Activated T-cell treated with anti-CD3 and anti-CD28 coated beads, Interleukin-2, amount 50 U/mL, for 72 hours (primary cell): ENCODE results near the gene SOCS2. TPM values are rescaled to one million over a fixed set of nuclear protein-coding genes. Genes with fewer than 3 reads are reported as not detected.
"Not testable (repeated sequence)": the region's sequence is repeated elsewhere in the genome, so short reads cannot be mapped to it uniquely, and the experiment has no call there.

Source experiments
- ATAC-seq, 2 donors: fragments of 150-1000 bp; cut with Tn5 transposase; replicated peaks in 1 of 2; 2 replicates each; pipeline ENCODE4 v1.10.0; 2021; ENCODE audit warnings: moderate library complexity in 2 of 2, mild to moderate bottlenecking in 1 of 2
- DNase-seq, 2 donors: peaks; one replicate each; pipeline ENCODE4 v3.0.0; 2021 to 2022; ENCODE audit warnings: mixed read lengths in 1 of 2
- H3K27ac Mint-ChIP-seq: one replicate; pipeline ENCODE4 v1.8.0; 2022; ENCODE audit warnings: mild to moderate bottlenecking, moderate library complexity, mixed read lengths
- H3K27me3 Mint-ChIP-seq: one replicate; pipeline ENCODE4 v1.8.0; 2022; ENCODE audit warnings: low read depth, mixed read lengths
- H3K36me3 Mint-ChIP-seq, 2 donors: one replicate each; pipeline ENCODE4 v1.8.0; 2022; ENCODE audit warnings: mixed read lengths in 2 of 2, mild to moderate bottlenecking in 1 of 2; ENCODE audit not compliant: insufficient read depth in 2 of 2
- H3K4me1 Mint-ChIP-seq: one replicate; pipeline ENCODE4 v1.8.0; 2022; ENCODE audit warnings: low read depth, mixed read lengths
- H3K4me3 Mint-ChIP-seq, 2 donors: one replicate each; pipeline ENCODE4 v1.8.0; 2022; ENCODE audit warnings: mild to moderate bottlenecking in 2 of 2, mixed read lengths in 2 of 2, moderate library complexity in 2 of 2
- H3K9me3 Mint-ChIP-seq, 2 donors: one replicate each; pipeline ENCODE4 v1.8.0; 2022; ENCODE audit warnings: mixed read lengths in 2 of 2
- total RNA-seq, 2 donors: library from RNA; stranded (reverse); gene quantifications; one replicate each; pipeline ENCODE4 v1.2.3, GENCODE V29; 2022

Gene SOCS2
- total RNA-seq, 2 donors from 2014 or later: 32.3 to 37.2 TPM

DNA sequence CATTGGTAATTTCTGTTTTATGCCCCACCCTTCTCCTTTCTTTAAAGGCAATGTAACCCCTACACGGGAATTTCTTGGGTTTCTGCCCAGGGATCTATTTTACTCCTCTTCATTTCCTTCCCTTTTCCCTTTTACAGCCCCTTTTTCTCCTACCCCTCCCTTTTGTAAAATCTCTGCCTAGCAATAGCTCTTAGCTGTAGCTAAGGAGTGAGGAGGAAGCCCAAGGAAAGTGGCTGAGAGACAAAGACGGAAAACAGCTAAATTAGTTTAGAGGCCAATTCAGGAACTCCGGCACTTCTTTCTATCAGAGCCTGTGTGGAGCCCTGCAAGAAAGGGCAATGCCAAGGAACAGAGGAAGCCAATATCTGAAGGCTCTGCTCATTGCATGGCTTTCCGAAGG, 40.3 kb downstream of the SOCS2 start:
- H3K4me1 Mint-ChIP-seq: peaks cover 4% of the 10 kb centered on the region
- H3K9me3 Mint-ChIP-seq: no peaks in the 10 kb centered on the region
- DNase-seq (no peak), ATAC-seq (no peak)
- no peaks in the 10 kb centered on the region for H3K36me3 Mint-ChIP-seq
- peaks cover 17% of the 10 kb centered on the region for H3K27me3 Mint-ChIP-seq
- H3K27ac Mint-ChIP-seq: no peak overlapping the region
- no peak overlapping the region for H3K4me3 Mint-ChIP-seq

DNA sequence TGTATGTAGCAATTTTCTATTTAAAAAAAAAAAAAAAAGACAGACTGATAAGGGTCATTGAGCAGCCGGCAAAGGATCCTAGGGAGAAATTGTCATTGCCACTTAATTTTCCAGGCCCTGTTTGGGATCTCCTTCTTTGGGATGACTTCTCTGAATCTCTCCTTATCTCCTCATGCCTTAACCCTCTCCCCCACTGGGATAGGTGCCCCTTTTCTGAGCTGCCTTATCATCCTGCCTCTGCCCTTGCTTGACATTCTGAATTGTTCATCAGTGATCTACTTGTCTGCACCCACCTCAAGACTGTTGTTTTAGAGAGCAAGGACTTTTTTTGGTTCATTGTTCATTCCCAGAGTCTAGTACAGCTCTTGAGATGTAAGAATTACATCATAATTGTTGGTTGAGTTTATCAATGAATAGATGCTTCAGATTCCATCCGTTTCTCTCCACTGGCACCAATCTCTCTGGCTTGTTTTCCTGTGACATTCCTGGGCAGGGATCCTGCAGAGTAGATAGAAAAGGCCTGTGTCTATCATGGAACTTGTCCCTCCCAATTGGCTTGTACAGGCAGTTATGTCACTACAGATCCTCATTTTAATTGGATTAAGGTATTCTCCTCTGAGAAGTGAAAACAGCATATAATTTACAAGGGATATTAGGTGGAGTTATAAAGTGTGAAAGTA, 42.6 kb downstream of the SOCS2 start:
- H3K27me3 Mint-ChIP-seq: peaks cover 17% of the 10 kb centered on the region
- no peaks in the 10 kb centered on the region for H3K4me1 Mint-ChIP-seq
- no peak overlapping the region for H3K4me3 Mint-ChIP-seq
- no peak overlapping the region for H3K27ac Mint-ChIP-seq
- H3K9me3 Mint-ChIP-seq: peaks cover 1 to 4% of the 10 kb centered on the region in 2 donors
- H3K36me3 Mint-ChIP-seq: peaks cover 1 to 3% of the 10 kb centered on the region in 2 donors
- no peak for ATAC-seq
- no peak for DNase-seq

DNA sequence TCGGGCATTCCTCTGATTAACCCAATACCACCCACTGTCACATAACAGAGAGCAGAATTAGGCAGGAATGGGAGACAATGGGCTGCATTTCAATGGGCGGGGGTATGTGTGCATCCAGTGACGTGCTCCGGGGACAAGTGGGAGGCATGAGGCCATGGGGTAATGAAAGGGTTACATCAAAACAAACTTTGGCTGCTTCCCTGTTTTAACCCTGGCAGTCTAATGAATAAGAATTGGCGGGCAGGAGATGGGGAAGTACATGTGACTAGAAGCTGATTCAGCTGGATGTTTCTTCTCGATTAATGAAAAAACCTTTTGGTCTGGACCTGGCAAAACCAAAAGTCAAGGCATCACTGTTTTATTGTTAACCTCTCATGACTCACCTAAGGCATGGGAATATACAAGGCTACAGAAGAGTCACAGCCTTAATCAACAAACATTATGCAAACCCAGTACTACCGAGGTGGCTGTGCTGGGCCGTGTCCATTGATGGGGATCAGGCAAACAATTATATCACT, 44.2 kb downstream of the SOCS2 start:
- Mint-ChIP-seq H3K4me1 (no peaks in the 10 kb centered on the region), H3K27ac (no peak overlapping the region), H3K9me3 (peaks cover 1 to 4% of the 10 kb centered on the region in 2 donors), H3K4me3 (no peak overlapping the region), H3K27me3 (peaks cover 17% of the 10 kb centered on the region), H3K36me3 (peaks cover 1 to 3% of the 10 kb centered on the region in 2 donors)
- DNase-seq: no peak
- no peak for ATAC-seq

DNA sequence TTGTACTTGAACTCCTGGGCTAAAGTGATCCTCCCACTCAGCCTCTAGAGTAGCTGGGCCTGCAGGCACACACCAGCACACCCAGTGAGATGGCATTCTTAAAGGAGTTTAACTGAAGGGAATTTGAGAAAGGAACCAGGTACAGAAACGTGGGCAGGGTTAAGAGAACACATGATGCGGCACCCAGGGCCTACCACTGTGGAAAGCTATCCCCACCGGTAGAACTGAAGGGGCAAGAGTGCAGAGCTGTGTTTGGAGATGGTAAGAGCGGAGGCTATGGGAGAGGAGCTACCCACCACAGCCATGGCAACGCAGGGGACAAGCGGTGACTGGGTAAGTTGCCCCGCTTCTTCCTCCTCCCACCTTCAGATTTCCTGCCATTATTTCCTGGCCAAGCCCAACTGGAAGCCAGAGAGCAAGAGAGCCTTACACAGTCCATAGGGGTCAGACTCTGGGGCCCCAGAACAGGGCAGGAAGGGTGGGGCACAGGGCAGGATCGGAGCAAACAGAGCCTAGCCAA, 46.5 kb downstream of the SOCS2 start:
- Mint-ChIP-seq H3K27ac (no peak overlapping the region), H3K4me3 (no peak overlapping the region), H3K4me1 (no peaks in the 10 kb centered on the region), H3K36me3 (peaks cover 1 to 3% of the 10 kb centered on the region in 2 donors), H3K27me3 (no peaks in the 10 kb centered on the region), H3K9me3 (peaks cover 1 to 4% of the 10 kb centered on the region in 2 donors)
- ATAC-seq (no peak), DNase-seq (no peak)

DNA sequence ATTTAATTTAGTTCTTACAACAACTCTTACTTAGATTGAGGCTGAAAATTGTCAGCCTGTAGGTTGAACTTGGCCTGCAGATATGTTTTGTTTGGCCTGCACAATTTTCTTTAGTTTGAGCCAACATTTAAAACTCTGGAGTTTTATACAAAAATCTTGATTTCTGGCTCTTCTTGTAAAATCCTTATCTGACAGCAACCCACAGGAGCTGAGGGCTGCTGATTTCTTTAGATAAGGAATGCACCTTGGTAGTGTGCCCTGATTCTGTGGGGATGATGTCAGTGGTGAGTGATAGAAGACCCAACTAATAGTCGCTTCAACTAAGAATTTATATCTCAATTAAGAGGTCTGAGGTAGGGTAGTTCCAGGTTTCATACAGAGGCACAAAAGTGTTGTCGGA, 49.5 kb downstream of the SOCS2 start:
- Mint-ChIP-seq H3K27ac (no peak overlapping the region), H3K27me3 (no peaks in the 10 kb centered on the region), H3K9me3 (peaks cover 1 to 4% of the 10 kb centered on the region in 2 donors), H3K4me3 (no peak overlapping the region), H3K4me1 (peaks cover 10% of the 10 kb centered on the region), H3K36me3 (peaks cover 1 to 3% of the 10 kb centered on the region in 2 donors)
- no peak for DNase-seq
- no peak for ATAC-seq

DNA sequence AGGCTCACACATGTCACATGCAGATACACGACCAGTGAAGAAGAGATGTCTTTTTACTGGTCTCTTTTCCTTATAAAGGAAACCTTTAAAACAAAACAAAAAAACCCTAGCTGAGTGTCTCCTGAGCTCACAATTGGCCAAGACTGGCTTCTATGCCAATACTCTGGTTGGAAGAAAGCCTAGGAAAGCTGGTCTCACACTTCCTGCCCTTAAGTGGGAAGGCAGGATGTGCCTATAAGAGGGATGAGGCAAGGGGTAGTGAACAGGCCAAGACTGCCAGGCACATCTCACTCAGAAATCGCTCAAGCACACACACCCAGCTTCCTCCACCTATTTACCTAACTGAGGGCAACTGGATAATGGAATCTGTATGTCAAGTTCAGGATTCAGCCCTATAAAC, 50.0 kb downstream of the SOCS2 start:
- Mint-ChIP-seq H3K27me3 (no peaks in the 10 kb centered on the region), H3K27ac (no peak overlapping the region), H3K36me3 (peaks cover 1 to 3% of the 10 kb centered on the region in 2 donors), H3K4me1 (peaks cover 10% of the 10 kb centered on the region), H3K9me3 (peaks cover 1 to 4% of the 10 kb centered on the region in 2 donors), H3K4me3 (no peak overlapping the region)
- ATAC-seq (no peak), DNase-seq (no peak)

DNA sequence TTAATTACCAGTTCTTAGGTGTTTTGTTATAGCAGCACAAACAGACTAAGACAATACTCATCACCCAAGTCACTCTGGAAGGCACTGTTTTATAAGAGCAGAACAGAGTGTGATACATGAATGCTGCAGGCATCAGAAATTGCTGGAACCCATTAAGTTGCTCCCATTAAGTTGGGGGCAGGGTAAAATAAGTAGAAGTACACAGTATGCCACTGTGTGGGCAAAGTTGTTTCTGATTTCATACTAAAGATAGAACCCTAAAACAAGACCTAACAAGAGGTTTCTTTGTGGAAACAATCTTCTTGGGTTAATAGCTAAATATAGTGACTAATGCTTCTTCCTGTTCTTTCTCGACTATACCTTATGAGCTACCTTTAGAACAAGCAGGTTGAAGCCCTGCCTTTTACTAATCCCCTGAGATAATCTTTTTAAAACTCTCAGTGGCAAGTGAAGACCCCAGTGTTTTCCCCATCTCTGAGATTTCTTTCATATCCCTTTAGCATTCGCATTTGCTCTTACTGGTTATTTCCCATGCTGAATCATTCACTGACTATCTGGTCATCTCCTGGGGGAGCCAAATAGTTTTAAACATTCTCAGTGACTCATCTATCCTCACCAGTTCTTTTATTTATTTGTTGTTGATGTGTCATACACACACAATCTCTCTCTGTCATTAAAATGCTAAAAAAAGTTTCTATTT, 52.3 kb downstream of the SOCS2 start:
- DNase-seq (no peak), ATAC-seq (peak; percentile 82 to 91)
- Mint-ChIP-seq H3K27me3 (no peaks in the 10 kb centered on the region), H3K36me3 (no peaks in the 10 kb centered on the region), H3K4me1 (peaks cover 10% of the 10 kb centered on the region), H3K9me3 (no peaks in the 10 kb centered on the region), H3K4me3 (peak overlapping the region in 1 of 2 donors; percentile 6), H3K27ac (peak overlapping the region; percentile 85)

DNA sequence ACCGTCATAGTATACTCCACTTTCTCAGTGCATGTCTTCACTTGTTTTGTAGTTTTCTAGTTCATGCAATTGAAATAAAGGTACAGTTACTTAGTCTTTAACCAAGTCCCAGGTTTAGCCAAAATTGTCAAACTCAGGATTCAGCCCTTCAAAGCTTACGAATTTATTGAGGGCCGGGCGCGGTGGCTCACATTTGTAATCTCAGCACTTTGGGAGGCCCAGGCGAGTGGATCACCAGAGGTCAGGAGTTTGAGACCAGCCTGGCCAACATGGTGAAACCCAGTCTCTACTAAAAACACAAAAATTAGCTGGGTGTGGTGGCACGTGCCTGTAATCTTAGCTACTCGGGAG, 52.8 kb downstream of the SOCS2 start:
- Mint-ChIP-seq H3K4me1 (peaks cover 10% of the 10 kb centered on the region), H3K4me3 (peak overlapping the region in 1 of 2 donors; percentile 6), H3K27ac (peak overlapping the region; percentile 85)
- not testable (repeated sequence) for H3K36me3 Mint-ChIP-seq, ATAC-seq, H3K27me3 Mint-ChIP-seq, DNase-seq, H3K9me3 Mint-ChIP-seq

DNA sequence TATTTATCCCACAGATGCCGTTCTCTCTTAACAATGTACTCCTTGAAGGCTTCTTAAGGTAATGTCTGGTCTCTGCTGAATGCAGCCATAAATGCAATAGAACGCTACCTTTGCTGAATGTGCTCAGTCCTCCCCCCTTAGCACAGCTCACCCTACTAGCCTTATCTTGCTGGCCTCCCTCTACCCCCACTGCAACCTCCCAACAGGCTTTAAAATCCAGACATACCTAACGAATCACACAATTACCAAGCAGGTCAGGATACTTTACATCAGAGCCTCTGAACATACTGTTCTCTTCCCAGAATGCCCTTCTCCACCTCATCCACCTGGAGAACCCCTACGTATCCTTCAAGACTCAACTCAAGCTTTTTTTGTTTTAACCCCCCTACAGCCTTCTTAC, 53.7 kb downstream of the SOCS2 start:
- Mint-ChIP-seq H3K9me3 (no peaks in the 10 kb centered on the region), H3K4me3 (no peak overlapping the region), H3K36me3 (no peaks in the 10 kb centered on the region), H3K4me1 (peaks cover 10% of the 10 kb centered on the region), H3K27ac (no peak overlapping the region), H3K27me3 (no peaks in the 10 kb centered on the region)
- no peak for DNase-seq
- ATAC-seq: no peak

Other genes starting within 250 kb of the SOCS2 start
- gene NUDT4, start 194.8 kb upstream of the SOCS2 start, total RNA-seq: 10 to 100 TPM; 72.0 to 93.4 TPM
- 100 to 1,000 TPM; 116 to 125 TPM for gene UBE2N, start 130.7 kb upstream of the SOCS2 start, total RNA-seq
- 10 to 100 TPM; 54.2 to 68.3 TPM for gene MRPL42, start 105.2 kb upstream of the SOCS2 start, total RNA-seq
- 1 to 10 TPM; 8.6 to 9.1 TPM for gene CRADD, start 104.7 kb downstream of the SOCS2 start, total RNA-seq